HG03097 (cell line): ENCODE measurements around the gene CARD9.
"Not testable (repeated sequence)": the region's sequence is repeated elsewhere in the genome, so short reads cannot be mapped to it uniquely, and the experiment has no call there.

Source experiments
- ATAC-seq: cut with Tn5 transposase; IDR thresholded peaks from one replicate; pipeline ENCODE4 v1.9.1; 2021; ENCODE audit not compliant: unreplicated experiment, low FRiP score

Gene CARD9

GRCh38 chr9:136326061-136326760, 47.3 kb downstream of the CARD9 start:
- no peak for ATAC-seq

- no peak for ATAC-seq
Measured at GRCh38 chr9:136325358-136325757, 48.1 kb downstream of the CARD9 start.

DNA sequence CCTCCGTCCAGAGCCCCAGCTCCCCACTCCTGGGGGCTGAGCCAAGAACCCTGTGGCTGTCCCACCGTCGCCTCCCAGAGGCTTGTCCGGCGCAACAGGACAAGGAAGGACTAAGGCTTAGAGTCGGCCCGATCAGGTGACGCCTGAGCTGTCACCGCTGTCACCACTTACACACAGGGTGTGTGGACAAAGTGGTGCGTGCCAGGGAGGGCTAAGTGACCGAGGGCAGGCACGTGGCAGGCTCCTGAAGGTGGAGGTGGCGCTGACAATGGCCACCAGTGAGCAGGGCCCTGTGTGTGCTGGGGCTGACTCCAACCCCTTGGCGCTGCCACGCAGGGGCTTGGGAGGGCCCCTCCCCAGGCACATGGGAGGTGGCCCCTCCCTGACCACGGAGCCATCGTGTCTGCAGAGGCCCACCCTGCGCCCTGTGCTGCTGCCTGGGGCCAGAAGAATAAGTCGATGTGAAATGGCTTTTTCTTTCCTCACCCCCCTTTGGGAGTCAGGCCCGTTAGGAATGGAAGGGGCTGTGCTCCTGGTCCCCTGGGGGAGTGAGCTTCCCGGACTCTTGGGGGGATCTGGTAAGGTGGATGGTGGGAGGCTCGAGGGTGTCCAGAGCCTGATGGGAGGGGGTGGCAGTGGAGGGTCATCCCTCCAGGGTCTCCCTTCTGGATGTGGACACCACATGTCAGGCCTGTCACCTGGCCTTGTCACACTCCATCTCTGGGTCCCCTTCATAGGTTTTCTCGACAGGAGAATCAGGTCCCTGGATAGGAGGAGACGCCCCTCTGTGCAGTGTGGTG, 48.8 kb downstream of the CARD9 start:
- ATAC-seq, result no peak

GRCh38 chr9:136323371-136323789, 50.1 kb downstream of the CARD9 start:
- no peak for ATAC-seq

DNA sequence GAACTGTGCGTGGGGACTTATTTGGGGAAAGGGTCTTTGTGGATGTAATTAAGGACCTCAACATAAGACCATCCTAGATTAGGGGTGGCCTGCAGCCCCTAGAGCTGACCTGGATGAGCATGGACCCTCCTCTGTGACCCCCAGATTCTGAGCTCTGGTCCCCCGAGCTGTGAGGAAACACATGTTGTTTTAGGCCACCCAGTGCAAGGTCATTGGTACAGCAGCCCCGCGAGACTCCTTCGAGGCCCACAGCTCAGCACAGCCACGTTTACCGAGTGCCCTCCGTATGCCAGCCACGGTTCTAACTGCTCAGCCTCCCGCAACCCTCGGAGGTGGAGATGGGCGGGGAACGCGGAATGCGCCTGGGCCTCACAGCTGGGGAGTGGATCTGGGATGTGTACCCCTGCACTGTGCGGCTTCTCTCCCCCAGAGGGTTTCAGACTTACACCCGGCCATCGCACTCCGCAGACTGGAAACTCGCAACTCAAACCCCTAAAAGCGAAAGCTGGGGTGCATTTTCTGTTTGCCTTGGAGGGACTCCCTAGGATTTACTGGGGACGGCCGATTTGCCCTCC, 50.6 kb downstream of the CARD9 start:
- no peak for ATAC-seq

- ATAC-seq, result no peak
Measured at GRCh38 chr9:136321561-136321960, 51.9 kb downstream of the CARD9 start.

DNA sequence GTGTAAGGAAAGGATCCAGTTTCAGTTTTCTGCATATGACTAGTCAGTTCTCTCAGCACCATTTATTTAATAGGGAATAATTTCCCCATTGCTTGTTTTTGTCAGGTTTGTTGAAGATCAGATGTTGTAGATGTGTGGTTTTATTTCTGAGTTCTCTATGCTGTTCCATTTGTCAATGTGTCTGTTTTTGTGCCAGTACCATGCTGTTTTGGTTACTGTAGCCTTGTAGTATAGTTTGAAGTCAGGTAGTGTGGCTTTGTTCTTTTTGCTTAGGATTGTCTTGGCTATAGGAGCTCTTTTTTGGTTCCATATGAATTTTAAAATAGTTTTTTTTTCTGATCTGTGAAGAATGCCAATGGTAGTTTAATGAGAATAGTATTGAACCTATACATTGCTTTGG, 52.5 kb downstream of the CARD9 start:
- ATAC-seq, result not testable (repeated sequence)

DNA sequence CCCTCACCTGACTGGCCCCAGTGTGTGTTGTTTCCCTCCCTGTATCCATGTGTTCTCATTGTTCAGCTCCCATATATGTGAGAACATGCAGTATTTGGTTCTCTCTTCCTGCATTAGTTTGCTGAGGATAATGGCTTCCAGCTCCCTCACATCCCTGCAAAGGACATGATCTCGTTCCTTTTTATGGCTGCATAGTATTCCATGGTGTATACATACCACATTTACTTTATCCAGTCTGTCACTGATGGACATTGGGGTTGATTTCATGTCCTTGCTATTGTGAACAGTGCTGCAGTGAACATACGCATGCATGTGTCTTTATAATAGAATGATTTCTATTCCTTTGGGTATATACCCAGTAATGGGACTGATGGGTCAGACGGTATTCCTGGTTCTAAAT, 53.5 kb downstream of the CARD9 start:
- ATAC-seq, result not testable (repeated sequence)

- ATAC-seq, result not testable (repeated sequence)
Measured at GRCh38 chr9:136319244-136319643, 54.2 kb downstream of the CARD9 start.

GRCh38 chr9:136318776-136319241, 54.7 kb downstream of the CARD9 start:
- ATAC-seq, result no peak

DNA sequence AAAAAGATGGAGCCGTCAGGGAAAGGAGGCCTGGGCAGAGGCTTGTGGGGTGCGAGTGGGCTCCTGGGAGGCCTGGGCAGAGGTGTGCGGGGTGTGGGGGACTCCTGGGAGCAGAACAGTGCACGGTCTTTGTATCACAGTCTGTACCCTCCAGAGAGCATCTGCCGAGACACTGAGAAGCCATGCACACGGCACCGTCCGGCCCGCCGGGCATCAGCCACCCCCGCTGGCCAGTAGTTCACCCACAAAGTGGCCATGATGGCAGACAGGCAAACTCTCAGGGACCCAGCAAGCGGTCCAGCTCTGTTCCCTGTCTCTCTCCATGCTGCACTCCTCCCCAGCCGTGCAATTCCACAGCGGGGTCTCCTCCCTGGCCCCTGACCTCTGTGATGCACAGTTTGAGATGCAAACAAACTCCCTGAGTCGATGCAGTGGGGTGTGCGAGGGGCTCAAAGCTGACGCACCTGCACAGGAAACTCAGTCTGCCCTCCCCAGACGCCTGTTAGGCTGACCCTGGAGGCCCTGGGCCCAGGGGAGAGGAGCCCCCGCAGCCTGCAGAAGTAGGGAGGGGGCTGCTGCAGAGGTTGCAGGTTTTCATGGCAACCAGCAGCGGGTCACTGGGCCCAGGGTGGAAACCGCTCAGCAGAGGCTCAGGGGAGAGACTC, 55.2 kb downstream of the CARD9 start:
- ATAC-seq, result no peak

DNA sequence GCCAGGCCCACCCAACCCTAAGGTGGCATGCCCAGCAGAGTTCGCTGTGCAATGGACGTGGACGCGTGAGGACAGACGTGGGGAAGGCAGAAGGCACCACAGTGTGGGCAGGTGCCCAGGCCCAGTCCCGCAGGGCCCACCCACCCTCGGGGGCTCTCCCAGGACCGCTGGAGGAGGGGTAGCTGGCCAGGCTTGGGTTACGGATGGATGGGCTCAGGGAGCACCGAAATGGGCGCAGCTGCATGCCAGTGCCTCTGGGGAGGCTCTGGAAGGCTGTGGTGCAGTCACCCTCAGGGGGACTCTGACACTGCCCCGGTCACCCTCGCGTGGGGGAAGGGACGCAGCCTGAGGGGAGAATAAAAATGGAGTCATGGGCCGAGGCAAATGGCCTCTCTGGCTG, 55.8 kb downstream of the CARD9 start:
- ATAC-seq, result no peak

GRCh38 chr9:136316896-136317676, 56.4 kb downstream of the CARD9 start:
- ATAC-seq, result no peak

- no peak for ATAC-seq
Measured at GRCh38 chr9:136316271-136316751, 57.2 kb downstream of the CARD9 start.

DNA sequence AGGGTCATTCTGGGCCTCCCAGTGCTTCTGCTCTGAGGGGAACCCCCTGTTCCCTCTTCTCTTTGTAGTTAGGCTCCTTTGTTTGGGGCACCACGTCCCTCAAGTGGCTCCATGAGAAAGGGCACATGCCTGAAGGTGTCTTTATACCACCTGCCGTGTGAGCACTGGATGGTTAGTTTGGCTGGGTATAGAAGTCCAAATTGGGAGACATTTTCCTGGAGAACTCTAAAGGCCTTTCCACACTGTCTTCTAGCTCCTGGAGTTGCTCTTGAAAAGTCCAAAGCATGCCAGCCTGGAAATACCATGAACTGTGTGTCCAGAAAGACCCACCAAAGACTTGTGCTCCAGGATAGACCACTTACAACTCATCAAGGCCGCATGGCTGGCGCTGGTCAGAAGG, 58.5 kb downstream of the CARD9 start:
- no peak for ATAC-seq

DNA sequence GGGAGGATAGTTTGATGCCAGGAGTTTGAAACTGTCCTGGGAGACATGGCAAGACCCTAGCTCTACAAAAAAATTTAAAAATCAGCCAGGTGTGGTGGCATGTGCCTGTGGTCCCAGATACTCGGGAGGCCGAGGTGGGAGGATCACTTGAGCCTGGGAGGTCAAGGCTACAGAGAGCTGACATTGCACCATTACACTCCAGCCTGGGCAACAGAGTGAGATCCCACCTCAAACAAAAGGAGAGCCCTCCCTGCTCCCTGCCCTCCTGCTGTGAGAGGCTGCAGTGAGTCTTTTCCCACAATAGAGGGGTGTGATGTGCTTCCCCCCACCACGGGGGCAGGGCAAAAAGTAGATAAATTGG, 59.4 kb downstream of the CARD9 start:
- ATAC-seq, result no peak
